22Rv1 (cell line): ENCODE results near the gene ELK1.

Source experiments
- ZFX ChIP-seq: fragments of 450-650 bp; IDR thresholded peaks from 2 replicates; pipeline ENCODE4 v1.6.1; 2017; ENCODE audit warnings: antibody characterized with exemption, borderline replicate concordance
- TF ChIP-seq, protein P1 (sequence below): fragments of 450-650 bp; IDR thresholded peaks from 2 replicates; pipeline ENCODE4 v1.5.1; 2017; ENCODE audit warnings: mild to moderate bottlenecking

GRCh38 chrX:47659421-47659726 is 9.0 kb upstream of the ELK1 start:
- TF ChIP-seq, protein P1, sequence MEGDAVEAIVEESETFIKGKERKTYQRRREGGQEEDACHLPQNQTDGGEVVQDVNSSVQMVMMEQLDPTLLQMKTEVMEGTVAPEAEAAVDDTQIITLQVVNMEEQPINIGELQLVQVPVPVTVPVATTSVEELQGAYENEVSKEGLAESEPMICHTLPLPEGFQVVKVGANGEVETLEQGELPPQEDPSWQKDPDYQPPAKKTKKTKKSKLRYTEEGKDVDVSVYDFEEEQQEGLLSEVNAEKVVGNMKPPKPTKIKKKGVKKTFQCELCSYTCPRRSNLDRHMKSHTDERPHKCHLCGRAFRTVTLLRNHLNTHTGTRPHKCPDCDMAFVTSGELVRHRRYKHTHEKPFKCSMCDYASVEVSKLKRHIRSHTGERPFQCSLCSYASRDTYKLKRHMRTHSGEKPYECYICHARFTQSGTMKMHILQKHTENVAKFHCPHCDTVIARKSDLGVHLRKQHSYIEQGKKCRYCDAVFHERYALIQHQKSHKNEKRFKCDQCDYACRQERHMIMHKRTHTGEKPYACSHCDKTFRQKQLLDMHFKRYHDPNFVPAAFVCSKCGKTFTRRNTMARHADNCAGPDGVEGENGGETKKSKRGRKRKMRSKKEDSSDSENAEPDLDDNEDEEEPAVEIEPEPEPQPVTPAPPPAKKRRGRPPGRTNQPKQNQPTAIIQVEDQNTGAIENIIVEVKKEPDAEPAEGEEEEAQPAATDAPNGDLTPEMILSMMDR, result no peak
- TF ChIP-seq ZFX, result no peak
